Measurements from ENCODE around the gene NEK4.

- TF ChIP-seq BACH1 (IDR thresholded peaks at IDR 0.05; ENCODE audit: borderline replicate concordance) (no peak), TCF7 (IDR thresholded peaks at IDR 0.05; ENCODE audit: borderline replicate concordance) (no peak)
Observed at GRCh38 chr3:52816199-52816598, 45.5 kb upstream of the NEK4 start.

Data from GM12878 (cell line).